Neutrophil (primary cell): ENCODE results near the gene CLECL1.

ENCODE experiments used
- H3K27ac ChIP-seq: fragments of 200-600 bp; sonication (generic); 2 replicates; pipeline ENCODE4 v1.5.1; 2016; ENCODE audit warnings: mild to moderate bottlenecking, moderate library complexity
- H3K27me3 ChIP-seq: fragments of 200-600 bp; sonication (generic); 2 replicates; pipeline ENCODE4 v1.6.0; 2016; ENCODE audit warnings: mild to moderate bottlenecking
- H3K36me3 ChIP-seq: fragments of 200-600 bp; sonication (generic); 2 replicates; pipeline ENCODE4 v1.5.1; 2017
- H3K4me1 ChIP-seq, 2 experiments: fragments of 200-600 bp in 1 of 2; sonication (generic) in 1 of 2; 1 replicate in 1 of 2; 2 replicates in 1 of 2; pipeline versions ENCODE4 v1.5.1 to v1.6.1; 2013 to 2016; ENCODE audit warnings: low read depth in 1 of 2, low read length in 1 of 2, mild to moderate bottlenecking in 1 of 2, moderate library complexity in 1 of 2; ENCODE audit not compliant: control insufficient read depth in 1 of 2, insufficient read depth in 1 of 2
- H3K4me3 ChIP-seq, 2 experiments: fragments of 200-600 bp in 1 of 2; sonication (generic) in 1 of 2; 1 replicate in 1 of 2; 2 replicates in 1 of 2; pipeline ENCODE4 v1.5.1; 2013 to 2016; ENCODE audit warnings: low read depth in 1 of 2, low read length in 1 of 2, mild to moderate bottlenecking in 1 of 2, moderate library complexity in 1 of 2
- H3K9me3 ChIP-seq: fragments of 200-600 bp; sonication (generic); 2 replicates; pipeline ENCODE4 v1.5.1; 2016
- CTCF ChIP-seq: fragments of 200-600 bp; sonication (generic); IDR thresholded peaks from 2 replicates; pipeline ENCODE4 v1.5.1; 2016; ENCODE audit warnings: antibody characterized with exemption

The CLECL1 gene

GRCh38 chr12:9752145-9752933, 19.4 kb upstream of the CLECL1 start:
- no peak for TF ChIP-seq CTCF
- H3K4me3 ChIP-seq, result no peak overlapping the region
- H3K36me3 ChIP-seq, result no peaks in the 10 kb centered on the region
- no peaks in the 10 kb centered on the region for H3K27me3 ChIP-seq
- no peaks in the 10 kb centered on the region for H3K9me3 ChIP-seq
- H3K4me1 ChIP-seq, result peaks cover 16 to 24% of the 10 kb centered on the region in 2 experiments
- no peak overlapping the region for H3K27ac ChIP-seq

DNA sequence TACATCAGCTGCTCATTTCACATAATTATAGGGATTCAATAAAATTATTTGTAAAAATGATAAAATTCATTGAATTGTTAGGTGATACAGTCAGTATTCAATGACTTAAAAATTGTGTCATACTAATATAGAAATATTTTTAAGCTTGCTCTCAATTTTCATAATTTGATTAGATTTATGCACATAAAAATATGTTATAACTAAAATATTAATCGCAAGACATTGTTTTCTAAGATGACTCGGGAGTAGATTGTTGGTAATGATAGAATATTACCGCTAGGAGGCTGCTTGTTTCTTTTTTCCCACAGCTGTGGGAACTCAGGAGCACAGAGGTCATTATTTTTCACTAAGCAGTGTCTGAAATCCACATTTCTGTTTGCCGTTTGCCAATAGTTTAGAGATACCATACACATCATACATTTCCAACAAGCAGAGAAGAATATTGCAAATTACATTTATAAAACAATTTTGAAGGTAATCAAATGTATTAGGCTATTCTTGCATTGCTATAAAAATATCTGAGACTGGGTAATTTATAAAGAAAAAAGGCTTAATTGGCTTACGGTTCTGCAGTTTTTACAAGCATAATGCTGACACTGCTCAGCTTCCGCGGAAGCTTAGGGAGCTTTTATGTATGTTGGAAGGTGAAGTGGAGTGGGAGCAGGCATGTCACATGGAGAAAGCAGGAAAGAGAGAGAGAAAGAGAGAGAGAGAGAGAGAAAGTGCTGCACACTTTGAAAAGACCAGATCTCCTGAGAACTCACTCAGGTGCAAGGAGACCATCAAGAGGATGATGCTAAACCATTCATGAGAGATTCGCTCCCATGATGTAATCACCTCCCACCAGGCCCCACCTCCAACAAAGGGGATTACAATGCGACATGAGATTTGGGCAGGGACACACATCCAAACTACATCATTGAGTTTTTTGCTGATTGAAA, 18.6 kb upstream of the CLECL1 start:
- H3K4me3 ChIP-seq, result peak overlapping the region in 1 of 2 experiments; percentile 11
- H3K27ac ChIP-seq, result no peak overlapping the region

GRCh38 chr12:9750276-9751203, 17.6 kb upstream of the CLECL1 start:
- TF ChIP-seq CTCF, result peak; percentile 84
- H3K4me3 ChIP-seq, result peak overlapping the region in 1 of 2 experiments; percentile 11
- no peaks in the 10 kb centered on the region for H3K27me3 ChIP-seq
- H3K27ac ChIP-seq, result no peak overlapping the region
- H3K36me3 ChIP-seq, result no peaks in the 10 kb centered on the region
- H3K9me3 ChIP-seq, result no peaks in the 10 kb centered on the region
- H3K4me1 ChIP-seq, result peaks cover 16 to 24% of the 10 kb centered on the region in 2 experiments

More for the DNA sequence above, 18.6 kb upstream of the CLECL1 start:
- no peaks in the 10 kb centered on the region for H3K9me3 ChIP-seq
- H3K27me3 ChIP-seq, result no peaks in the 10 kb centered on the region
- TF ChIP-seq CTCF, result peak; percentile 56
- H3K36me3 ChIP-seq, result no peaks in the 10 kb centered on the region
- peaks cover 16 to 24% of the 10 kb centered on the region in 2 experiments for H3K4me1 ChIP-seq

- Histone ChIP-seq H3K27me3 (no peaks in the 10 kb centered on the region), H3K4me3 (no peak overlapping the region), H3K36me3 (no peaks in the 10 kb centered on the region), H3K9me3 (no peaks in the 10 kb centered on the region), H3K27ac (no peak overlapping the region), H3K4me1 (peaks cover 16 to 24% of the 10 kb centered on the region in 2 experiments)
- TF ChIP-seq CTCF, result no peak
Measured at GRCh38 chr12:9749640-9750039, 16.7 kb upstream of the CLECL1 start.

DNA sequence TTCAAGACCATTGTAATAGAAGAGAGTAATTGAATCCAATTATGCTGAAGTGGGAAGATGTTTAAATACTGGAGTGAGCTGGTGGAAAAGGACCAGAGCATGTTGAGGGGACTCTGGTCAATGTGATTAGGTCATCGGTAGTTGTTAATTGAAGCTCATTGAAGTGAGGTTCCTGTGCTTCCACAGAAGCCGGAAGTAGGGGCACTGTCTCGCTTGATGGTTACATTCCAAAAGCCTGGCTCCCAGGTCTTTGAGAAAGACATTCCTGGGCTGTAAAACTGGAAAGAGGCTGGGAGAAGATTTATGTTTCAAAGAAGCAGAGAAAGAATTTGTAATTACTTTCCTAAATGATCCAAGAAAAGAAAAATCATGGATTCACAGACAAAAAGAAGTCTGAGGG, 12.3 kb upstream of the CLECL1 start:
- Histone ChIP-seq H3K27ac (no peak overlapping the region), H3K27me3 (no peaks in the 10 kb centered on the region), H3K9me3 (no peaks in the 10 kb centered on the region), H3K36me3 (no peaks in the 10 kb centered on the region), H3K4me3 (no peak overlapping the region), H3K4me1 (peaks cover 0 to under 1% of the 10 kb centered on the region in 2 experiments)
- no peak for TF ChIP-seq CTCF
